AG10803 (cell line): Measurements from ENCODE around the gene NFE2L2.
A peak's percentile ranks its signal among the peaks of the same experiment; 100 is the strongest.

Experiments
- DNase-seq: peaks from one replicate; pipeline ENCODE4 v3.0.0; 2010; ENCODE audit warnings: low read depth
- H3K4me3 ChIP-seq: 2 replicates; pipeline ENCODE4 v1.5.1; 2011; ENCODE audit warnings: mild to moderate bottlenecking, low read length, control low read depth
- TF ChIP-seq, protein P1 (sequence below): conservative IDR thresholded peaks from 2 replicates; pipeline ENCODE4 v1.5.1; 2011; ENCODE audit warnings: mild to moderate bottlenecking, low read length, control low read depth, inconsistent platforms

The NFE2L2 gene

DNA sequence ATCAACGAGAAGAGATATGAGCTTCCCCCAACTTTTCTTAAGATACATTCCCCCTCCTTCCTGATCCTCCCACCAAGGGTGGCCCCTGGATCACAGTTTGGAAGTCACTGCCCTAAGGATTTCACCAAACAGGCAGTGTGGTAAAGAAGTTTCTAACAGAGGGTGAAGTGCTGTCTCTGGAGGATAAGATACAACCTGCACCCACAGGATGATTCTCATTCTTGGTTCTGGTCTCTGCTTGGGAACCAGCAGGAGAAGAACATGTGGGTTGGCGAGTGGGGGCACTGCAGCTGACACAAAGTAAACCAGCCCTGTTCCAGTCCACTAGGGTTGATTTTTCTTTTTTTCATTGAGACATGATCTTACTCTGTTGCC is 9.3 kb downstream of the NFE2L2 start:
- TF ChIP-seq, protein P1, sequence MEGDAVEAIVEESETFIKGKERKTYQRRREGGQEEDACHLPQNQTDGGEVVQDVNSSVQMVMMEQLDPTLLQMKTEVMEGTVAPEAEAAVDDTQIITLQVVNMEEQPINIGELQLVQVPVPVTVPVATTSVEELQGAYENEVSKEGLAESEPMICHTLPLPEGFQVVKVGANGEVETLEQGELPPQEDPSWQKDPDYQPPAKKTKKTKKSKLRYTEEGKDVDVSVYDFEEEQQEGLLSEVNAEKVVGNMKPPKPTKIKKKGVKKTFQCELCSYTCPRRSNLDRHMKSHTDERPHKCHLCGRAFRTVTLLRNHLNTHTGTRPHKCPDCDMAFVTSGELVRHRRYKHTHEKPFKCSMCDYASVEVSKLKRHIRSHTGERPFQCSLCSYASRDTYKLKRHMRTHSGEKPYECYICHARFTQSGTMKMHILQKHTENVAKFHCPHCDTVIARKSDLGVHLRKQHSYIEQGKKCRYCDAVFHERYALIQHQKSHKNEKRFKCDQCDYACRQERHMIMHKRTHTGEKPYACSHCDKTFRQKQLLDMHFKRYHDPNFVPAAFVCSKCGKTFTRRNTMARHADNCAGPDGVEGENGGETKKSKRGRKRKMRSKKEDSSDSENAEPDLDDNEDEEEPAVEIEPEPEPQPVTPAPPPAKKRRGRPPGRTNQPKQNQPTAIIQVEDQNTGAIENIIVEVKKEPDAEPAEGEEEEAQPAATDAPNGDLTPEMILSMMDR, result no peak
- DNase-seq, result no peak
- no peak overlapping the region for H3K4me3 ChIP-seq

DNA sequence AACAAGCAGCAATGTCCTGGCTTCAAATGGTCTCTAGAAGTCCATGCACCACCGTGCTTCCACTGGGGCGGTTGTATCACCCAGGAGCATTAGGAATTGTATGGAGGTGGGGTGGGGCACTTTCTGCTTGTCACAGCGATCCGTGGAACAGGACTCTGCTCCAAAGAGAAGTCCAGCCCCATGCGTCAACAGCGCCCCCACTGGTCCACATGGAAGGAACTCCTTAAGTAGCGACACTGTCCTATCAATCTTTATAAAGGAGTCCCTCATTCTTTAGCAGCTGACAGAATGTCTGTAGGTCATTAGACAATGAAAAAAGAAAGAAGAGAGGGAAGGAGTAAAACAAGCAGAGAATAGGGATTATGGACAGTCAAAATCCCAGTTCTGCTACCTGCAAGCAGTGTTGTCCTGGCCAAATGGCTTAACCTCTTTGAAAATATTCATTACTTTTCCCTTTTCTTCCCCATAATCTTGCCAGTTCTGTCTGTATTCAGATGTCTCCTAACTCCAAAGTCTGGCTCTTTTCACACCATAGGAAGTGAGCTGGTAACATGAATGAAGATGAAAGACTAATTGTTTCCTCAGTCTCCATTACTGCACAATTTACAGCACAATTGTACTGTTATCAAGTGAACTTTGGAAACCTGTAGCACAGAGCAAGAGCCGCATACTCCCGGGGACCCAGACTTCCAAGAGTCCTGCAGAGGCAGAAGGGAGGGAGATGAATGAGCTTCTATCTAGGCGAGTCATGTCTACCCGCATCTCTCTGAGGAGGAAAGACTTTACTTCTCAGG is 9.9 kb downstream of the NFE2L2 start:
- peak; percentile 23 for DNase-seq
- TF ChIP-seq, protein P1, result no peak
- no peak overlapping the region for H3K4me3 ChIP-seq

DNA sequence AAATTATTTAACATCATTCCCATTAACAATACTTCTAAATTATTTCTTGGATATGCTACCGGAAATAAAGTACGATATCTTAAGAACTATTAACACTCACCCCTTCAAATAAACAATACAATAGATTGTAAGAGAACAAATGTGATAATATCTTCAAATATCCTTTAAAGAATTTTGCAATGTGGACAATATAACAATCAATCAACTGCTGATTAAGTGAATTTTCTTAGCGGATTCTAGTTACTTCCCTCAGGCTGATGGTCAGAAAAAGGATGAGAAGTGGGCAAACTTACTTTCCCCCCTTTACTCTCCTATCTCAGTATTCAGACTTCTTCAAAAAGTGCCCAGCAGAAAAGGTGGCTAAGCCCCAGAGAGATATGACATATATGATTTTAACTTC is 10.8 kb downstream of the NFE2L2 start:
- TF ChIP-seq, protein P1, result no peak
- no peak overlapping the region for H3K4me3 ChIP-seq
- DNase-seq, result no peak

DNA sequence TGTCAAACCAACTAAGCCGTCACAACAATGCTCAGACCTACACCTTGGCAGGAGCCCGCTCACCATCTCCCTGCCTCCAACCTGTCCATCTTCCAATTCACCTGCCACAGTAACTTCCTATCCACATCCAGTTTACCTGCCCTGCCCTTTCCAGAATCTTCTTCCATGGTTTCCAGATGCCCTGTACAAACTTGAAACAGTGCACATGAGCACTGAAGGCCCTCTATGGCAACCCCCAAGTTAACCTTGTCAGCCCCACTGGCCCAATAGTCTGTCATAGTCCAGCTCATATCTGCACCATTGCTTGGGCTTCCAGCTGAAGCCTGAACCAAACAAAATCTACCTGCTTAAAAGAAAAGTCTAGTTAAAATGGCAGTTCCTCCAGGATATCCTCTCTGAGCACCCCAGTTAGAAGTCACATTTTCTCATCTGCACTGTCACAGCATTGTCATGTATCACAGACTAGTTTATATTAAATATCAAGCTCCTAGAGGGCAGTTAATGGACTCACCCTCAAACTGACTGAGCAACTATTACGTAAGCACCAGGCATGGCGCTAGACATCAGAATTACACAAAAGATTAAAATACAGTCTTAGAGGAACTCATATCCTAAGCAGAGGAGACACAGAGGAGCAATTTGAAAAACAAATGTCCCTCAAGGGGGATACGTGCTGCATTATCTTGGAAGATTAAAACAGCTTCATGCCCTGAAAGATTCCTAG is 11.6 kb downstream of the NFE2L2 start:
- TF ChIP-seq, protein P1, result no peak
- no peak for DNase-seq
- H3K4me3 ChIP-seq, result no peak overlapping the region

DNA sequence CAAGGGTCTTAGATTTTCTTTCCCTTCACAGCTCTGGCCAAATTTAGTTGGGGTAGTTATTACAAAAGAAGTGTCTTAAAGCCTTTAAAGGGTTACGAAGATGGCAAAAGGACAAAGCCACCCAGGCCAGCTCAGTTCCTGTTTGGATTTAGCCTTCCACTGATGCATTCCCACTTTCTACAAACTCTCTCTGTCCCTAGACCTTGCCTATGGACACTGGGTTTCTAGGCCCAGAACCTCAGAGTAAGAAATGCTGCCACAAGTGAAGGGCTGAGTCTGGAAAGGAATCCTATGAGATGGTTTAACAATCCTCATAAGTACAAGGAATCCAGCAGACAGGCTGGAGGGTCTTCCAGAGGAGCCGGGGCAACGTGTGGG is 13.4 kb downstream of the NFE2L2 start:
- DNase-seq, result no peak
- no peak overlapping the region for H3K4me3 ChIP-seq
- TF ChIP-seq, protein P1, result no peak

DNA sequence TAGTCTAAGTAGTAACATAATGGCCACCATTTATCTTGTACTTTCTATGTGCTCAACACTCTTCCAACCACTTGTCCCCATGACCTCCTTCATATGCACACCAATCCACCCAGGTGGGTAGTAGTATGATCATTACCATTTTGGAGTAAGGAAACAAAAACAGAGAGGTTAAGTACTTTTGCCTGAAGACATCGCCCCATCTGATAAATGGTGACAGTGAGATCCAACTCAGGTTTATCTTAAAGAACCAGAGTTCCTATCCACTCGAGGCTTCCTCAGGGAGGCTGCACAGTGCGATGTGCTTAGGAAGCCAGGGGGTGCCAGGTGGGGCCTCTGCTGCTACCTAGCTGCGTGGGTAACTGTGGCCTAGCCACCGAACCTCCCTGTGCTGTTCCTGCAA is 14.1 kb downstream of the NFE2L2 start:
- TF ChIP-seq, protein P1, result no peak
- H3K4me3 ChIP-seq, result no peak overlapping the region

DNA sequence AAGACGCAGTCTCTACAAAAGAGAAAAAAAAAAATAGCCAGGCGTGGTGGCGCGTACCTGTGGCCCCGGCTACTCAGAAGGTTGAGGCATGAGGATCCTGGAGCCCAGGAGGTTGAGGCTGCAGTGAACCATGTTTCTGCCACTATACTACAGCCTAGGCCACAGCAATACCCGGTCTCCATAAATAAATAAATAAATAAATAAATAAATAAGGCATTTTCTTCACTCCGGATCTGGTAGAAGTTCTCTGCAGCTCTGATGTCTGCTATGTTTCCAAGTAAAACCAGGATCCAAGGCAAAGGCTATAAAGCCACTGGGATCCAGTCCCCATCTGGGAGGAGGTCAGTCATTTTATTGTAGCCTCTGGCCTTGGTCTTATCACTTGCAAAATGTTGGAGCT is 15.5 kb downstream of the NFE2L2 start:
- no peak overlapping the region for H3K4me3 ChIP-seq
- DNase-seq, result no peak
- TF ChIP-seq, protein P1, result no peak

More for the DNA sequence above, 14.1 kb downstream of the NFE2L2 start:
- DNase-seq, result no peak
